HG02852 (cell line): ENCODE data around the gene MFRP.
"Not testable (repeated sequence)": the region's sequence is repeated elsewhere in the genome, so short reads cannot be mapped to it uniquely, and the experiment has no call there.

Experiments
- ATAC-seq: cut with Tn5 transposase; IDR thresholded peaks from one replicate; pipeline ENCODE4 v1.9.1; 2021; ENCODE audit warnings: mild to moderate bottlenecking, moderate library complexity; ENCODE audit not compliant: unreplicated experiment

Gene MFRP

GRCh38 chr11:119346605-119347004 is at the start of gene MFRP:
Gene MFRP, minus strand, starts transcription at chr11:119346705. Its CDS starts 192 bp downstream, at chr11:119346513.
- ATAC-seq = no peak

- ATAC-seq = no peak
Measured at GRCh38 chr11:119391275-119391674, 44.8 kb upstream of the MFRP start.

GRCh38 chr11:119389611-119390254 is 43.2 kb upstream of the MFRP start:
- no peak for ATAC-seq

- no peak for ATAC-seq
Measured at GRCh38 chr11:119388103-119388502, 41.6 kb upstream of the MFRP start.

GRCh38 chr11:119384332-119384731 is 37.8 kb upstream of the MFRP start:
- no peak for ATAC-seq

- ATAC-seq = not testable (repeated sequence)
Measured at GRCh38 chr11:119382513-119382912, 36.0 kb upstream of the MFRP start.

- no peak for ATAC-seq
Measured at GRCh38 chr11:119382101-119382500, 35.6 kb upstream of the MFRP start.

GRCh38 chr11:119381181-119381988 is 34.9 kb upstream of the MFRP start, which contains the start of gene USP2:
Gene USP2, minus strand, starts transcription at chr11:119381690. Its CDS starts 8,210 bp downstream, at chr11:119373480.
- peak; percentile 99 for ATAC-seq

- ATAC-seq = no peak
Measured at GRCh38 chr11:119380827-119381180, 34.3 kb upstream of the MFRP start.

- no peak for ATAC-seq
Measured at GRCh38 chr11:119380160-119380826, 33.8 kb upstream of the MFRP start.

- ATAC-seq = no peak
Measured at GRCh38 chr11:119378851-119379465, 32.5 kb upstream of the MFRP start.

- no peak for ATAC-seq
Measured at GRCh38 chr11:119377961-119378667, 31.6 kb upstream of the MFRP start.

GRCh38 chr11:119377112-119377901 is 30.8 kb upstream of the MFRP start:
- ATAC-seq = no peak

- no peak for ATAC-seq
Measured at GRCh38 chr11:119376197-119376847, 29.8 kb upstream of the MFRP start.

GRCh38 chr11:119375337-119376196 is 29.1 kb upstream of the MFRP start:
- ATAC-seq = no peak

GRCh38 chr11:119374632-119375336 is 28.3 kb upstream of the MFRP start:
- no peak for ATAC-seq

- no peak for ATAC-seq
Measured at GRCh38 chr11:119373921-119374631, 27.6 kb upstream of the MFRP start.
